Mucosa of stomach (tissue), 1 donor: Measurements from ENCODE around the gene MRM3.
"Not testable (repeated sequence)": the region's sequence is repeated elsewhere in the genome, so short reads cannot be mapped to it uniquely, and the experiment has no call there.

ENCODE experiments used
- H3K27me3 ChIP-seq: one replicate; pipeline ENCODE4 v1.7.0; 2013; ENCODE audit warnings: mild to moderate bottlenecking, low read length; ENCODE audit not compliant: control insufficient read depth, insufficient read depth
- H3K36me3 ChIP-seq: one replicate; pipeline ENCODE4 v1.7.0; 2013; ENCODE audit warnings: low read length; ENCODE audit not compliant: control insufficient read depth, insufficient read depth
- H3K4me1 ChIP-seq: one replicate; pipeline ENCODE4 v1.7.0; 2013; ENCODE audit warnings: mild to moderate bottlenecking, low read length; ENCODE audit not compliant: control insufficient read depth, insufficient read depth
- H3K4me3 ChIP-seq: one replicate; pipeline ENCODE4 v1.7.0; 2013; ENCODE audit warnings: low read length
- H3K9ac ChIP-seq: one replicate; pipeline ENCODE4 v1.7.0; 2013; ENCODE audit warnings: mild to moderate bottlenecking, low read length, moderate library complexity
- H3K9me3 ChIP-seq: one replicate; pipeline ENCODE4 v1.7.0; 2013; ENCODE audit warnings: mild to moderate bottlenecking, low read length, moderate library complexity; ENCODE audit not compliant: control insufficient read depth
- donor health status: Pancreatic carcinoma.

MRM3 gene

GRCh38 chr17:802481-802880 is 20.3 kb downstream of the MRM3 start:
- Histone ChIP-seq H3K9ac (no peak overlapping the region), H3K36me3 (no peaks in the 10 kb centered on the region), H3K4me1 (no peaks in the 10 kb centered on the region)

GRCh38 chr17:802901-803881 is 21.0 kb downstream of the MRM3 start:
- Histone ChIP-seq H3K27me3 (no peaks in the 10 kb centered on the region), H3K4me1 (no peaks in the 10 kb centered on the region), H3K9me3 (no peaks in the 10 kb centered on the region), H3K9ac (no peak overlapping the region), H3K36me3 (no peaks in the 10 kb centered on the region), H3K4me3 (no peak overlapping the region)

More at GRCh38 chr17:802481-802880, 20.3 kb downstream of the MRM3 start:
- no peaks in the 10 kb centered on the region for H3K9me3 ChIP-seq
- no peaks in the 10 kb centered on the region for H3K27me3 ChIP-seq
- no peak overlapping the region for H3K4me3 ChIP-seq

- H3K9me3 ChIP-seq, result no peaks in the 10 kb centered on the region
- H3K9ac ChIP-seq, result no peak overlapping the region
- no peaks in the 10 kb centered on the region for H3K4me1 ChIP-seq
- no peak overlapping the region for H3K4me3 ChIP-seq
- H3K27me3 ChIP-seq, result no peaks in the 10 kb centered on the region
- no peaks in the 10 kb centered on the region for H3K36me3 ChIP-seq
Measured at GRCh38 chr17:804541-805435, 22.6 kb downstream of the MRM3 start.

GRCh38 chr17:805886-806285 is 23.7 kb downstream of the MRM3 start:
- not testable (repeated sequence) for H3K27me3 ChIP-seq, H3K36me3 ChIP-seq, H3K9ac ChIP-seq, H3K4me1 ChIP-seq, H3K4me3 ChIP-seq, H3K9me3 ChIP-seq

- Histone ChIP-seq H3K9ac (no peak overlapping the region), H3K4me1 (no peaks in the 10 kb centered on the region), H3K9me3 (no peaks in the 10 kb centered on the region), H3K36me3 (no peaks in the 10 kb centered on the region), H3K4me3 (no peak overlapping the region), H3K27me3 (no peaks in the 10 kb centered on the region)
Measured at GRCh38 chr17:806346-806745, 24.2 kb downstream of the MRM3 start.

GRCh38 chr17:806781-807522 is 24.8 kb downstream of the MRM3 start:
- no peaks in the 10 kb centered on the region for H3K36me3 ChIP-seq
- H3K27me3 ChIP-seq, result no peaks in the 10 kb centered on the region
- H3K9ac ChIP-seq, result no peak overlapping the region
- no peaks in the 10 kb centered on the region for H3K4me1 ChIP-seq
- no peak overlapping the region for H3K4me3 ChIP-seq
- no peaks in the 10 kb centered on the region for H3K9me3 ChIP-seq

- no peaks in the 10 kb centered on the region for H3K36me3 ChIP-seq
- H3K4me3 ChIP-seq, result no peak overlapping the region
- no peaks in the 10 kb centered on the region for H3K4me1 ChIP-seq
- no peak overlapping the region for H3K9ac ChIP-seq
- H3K9me3 ChIP-seq, result no peaks in the 10 kb centered on the region
- H3K27me3 ChIP-seq, result no peaks in the 10 kb centered on the region
Measured at GRCh38 chr17:807523-808294, 25.6 kb downstream of the MRM3 start.

- no peak overlapping the region for H3K9ac ChIP-seq
- H3K9me3 ChIP-seq, result no peaks in the 10 kb centered on the region
- no peak overlapping the region for H3K4me3 ChIP-seq
- no peaks in the 10 kb centered on the region for H3K36me3 ChIP-seq
- H3K27me3 ChIP-seq, result no peaks in the 10 kb centered on the region
- H3K4me1 ChIP-seq, result no peaks in the 10 kb centered on the region
Measured at GRCh38 chr17:811051-811784, 29.1 kb downstream of the MRM3 start.

- Histone ChIP-seq H3K9me3 (no peaks in the 10 kb centered on the region), H3K4me1 (no peaks in the 10 kb centered on the region), H3K4me3 (no peak overlapping the region), H3K36me3 (no peaks in the 10 kb centered on the region), H3K27me3 (no peaks in the 10 kb centered on the region), H3K9ac (no peak overlapping the region)
Measured at GRCh38 chr17:812638-813204, 30.6 kb downstream of the MRM3 start.

GRCh38 chr17:814371-814770 is 32.2 kb downstream of the MRM3 start:
- Histone ChIP-seq H3K36me3 (no peaks in the 10 kb centered on the region), H3K9ac (no peak overlapping the region), H3K27me3 (no peaks in the 10 kb centered on the region), H3K4me3 (no peak overlapping the region), H3K4me1 (no peaks in the 10 kb centered on the region), H3K9me3 (no peaks in the 10 kb centered on the region)
